ENCODE data around the gene SLC35F3. TPM values are rescaled to one million over a fixed set of nuclear protein-coding genes. Genes with fewer than 3 reads are reported as not detected.

The SLC35F3 gene
- total RNA-seq, 1 donor: not detected

DNA sequence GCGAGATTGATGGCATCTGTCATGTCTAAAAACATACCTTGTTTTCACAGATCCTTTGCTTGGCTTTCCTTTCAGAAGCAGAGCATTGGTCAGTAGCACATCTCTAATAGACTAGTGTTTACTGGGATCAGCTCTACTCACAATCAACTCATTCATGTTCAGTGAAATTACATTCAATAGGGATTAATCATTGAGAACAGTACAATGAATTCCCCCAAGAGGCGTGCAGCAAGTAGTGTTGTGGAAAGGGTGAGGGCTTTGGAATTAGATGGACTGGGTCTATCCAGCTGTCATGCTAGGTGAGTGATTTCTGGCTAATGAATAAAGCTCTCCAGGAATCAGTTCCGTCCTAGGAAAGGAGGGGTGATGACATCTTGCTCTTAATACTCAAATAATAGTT, 313.6 kb downstream of the SLC35F3 start:
- TF ChIP-seq, protein P1, sequence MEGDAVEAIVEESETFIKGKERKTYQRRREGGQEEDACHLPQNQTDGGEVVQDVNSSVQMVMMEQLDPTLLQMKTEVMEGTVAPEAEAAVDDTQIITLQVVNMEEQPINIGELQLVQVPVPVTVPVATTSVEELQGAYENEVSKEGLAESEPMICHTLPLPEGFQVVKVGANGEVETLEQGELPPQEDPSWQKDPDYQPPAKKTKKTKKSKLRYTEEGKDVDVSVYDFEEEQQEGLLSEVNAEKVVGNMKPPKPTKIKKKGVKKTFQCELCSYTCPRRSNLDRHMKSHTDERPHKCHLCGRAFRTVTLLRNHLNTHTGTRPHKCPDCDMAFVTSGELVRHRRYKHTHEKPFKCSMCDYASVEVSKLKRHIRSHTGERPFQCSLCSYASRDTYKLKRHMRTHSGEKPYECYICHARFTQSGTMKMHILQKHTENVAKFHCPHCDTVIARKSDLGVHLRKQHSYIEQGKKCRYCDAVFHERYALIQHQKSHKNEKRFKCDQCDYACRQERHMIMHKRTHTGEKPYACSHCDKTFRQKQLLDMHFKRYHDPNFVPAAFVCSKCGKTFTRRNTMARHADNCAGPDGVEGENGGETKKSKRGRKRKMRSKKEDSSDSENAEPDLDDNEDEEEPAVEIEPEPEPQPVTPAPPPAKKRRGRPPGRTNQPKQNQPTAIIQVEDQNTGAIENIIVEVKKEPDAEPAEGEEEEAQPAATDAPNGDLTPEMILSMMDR (IDR thresholded peaks at IDR 0.05; ENCODE audit: extremely low read depth, low read depth, low read length): no peak
- Histone ChIP-seq H3K27ac (ENCODE audit: low read depth, low read length) (no peak overlapping the region), H4K20me1 (ENCODE audit: insufficient read depth, low read length) (no peaks in the 10 kb centered on the region), H2AFZ (ENCODE audit: low read length) (no peak overlapping the region), H3K9me3 (ENCODE audit: low read depth, low read length) (no peaks in the 10 kb centered on the region), H3K4me3 (ENCODE audit: insufficient read depth, low read length) (no peak overlapping the region), H3K4me1 (ENCODE audit: insufficient read depth, low read length) (no peaks in the 10 kb centered on the region), H3K27me3 (ENCODE audit: insufficient read depth, low read length) (peaks cover 22% of the 10 kb centered on the region), H3K4me2 (ENCODE audit: insufficient read depth, low read length) (no peak overlapping the region), H3K79me2 (ENCODE audit: insufficient read depth, low read length) (no peaks in the 10 kb centered on the region), H3K36me3 (ENCODE audit: insufficient read depth, low read length) (no peaks in the 10 kb centered on the region)
- no peak for DNase-seq (ENCODE audit: insufficient read length, low spot score, missing footprints)

DNA sequence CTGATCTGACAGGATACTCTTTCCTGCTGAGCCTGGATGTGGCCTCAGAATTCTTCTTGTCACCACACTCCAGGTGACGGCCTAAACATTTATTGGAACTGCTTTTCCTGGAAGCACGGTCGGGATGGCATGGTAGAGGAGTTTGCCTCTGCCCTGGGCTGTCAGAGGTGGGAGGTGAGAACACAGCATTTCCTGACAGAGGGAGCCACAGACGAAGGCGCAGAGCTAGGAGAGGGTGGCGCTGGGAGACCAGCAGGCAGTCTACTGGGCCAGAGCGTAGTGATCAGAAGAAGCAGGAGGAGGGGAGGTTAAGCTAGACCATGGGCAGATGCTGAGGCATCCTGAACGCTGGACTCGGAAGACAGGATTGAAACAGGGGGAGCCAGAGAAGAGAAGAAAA, 315.2 kb downstream of the SLC35F3 start:
- TF ChIP-seq, protein P1 (IDR thresholded peaks at IDR 0.05; ENCODE audit: extremely low read depth, low read depth, low read length): no peak

DNA sequence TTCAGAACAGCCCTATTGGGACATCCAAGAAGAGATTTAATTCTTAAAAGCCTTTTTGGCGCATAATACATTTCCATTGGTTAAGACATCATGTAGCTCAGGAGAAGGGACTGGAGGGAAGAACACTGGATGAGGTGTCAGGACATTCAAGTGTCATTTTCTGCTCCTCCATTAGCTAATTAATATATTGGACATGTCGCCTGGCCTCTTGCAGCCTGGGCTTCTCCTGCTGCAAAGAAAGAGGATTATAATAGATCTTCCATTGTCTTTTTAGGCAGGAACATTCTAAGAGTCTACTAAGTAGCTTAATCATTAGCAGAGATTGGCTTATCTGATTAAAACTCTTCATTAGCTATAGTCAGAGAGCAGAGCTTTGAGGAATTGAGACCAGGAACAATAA, 317.1 kb downstream of the SLC35F3 start:
- H3K4me1 ChIP-seq (ENCODE audit: insufficient read depth, low read length): no peaks in the 10 kb centered on the region
- no peak overlapping the region for H3K4me3 ChIP-seq (ENCODE audit: insufficient read depth, low read length)
- no peak overlapping the region for H2AFZ ChIP-seq (ENCODE audit: low read length)
- H3K9me3 ChIP-seq (ENCODE audit: low read depth, low read length): no peaks in the 10 kb centered on the region
- H3K36me3 ChIP-seq (ENCODE audit: insufficient read depth, low read length): no peaks in the 10 kb centered on the region
- H3K4me2 ChIP-seq (ENCODE audit: insufficient read depth, low read length): no peak overlapping the region
- TF ChIP-seq, protein P1 (IDR thresholded peaks at IDR 0.05; ENCODE audit: extremely low read depth, low read depth, low read length): no peak
- H3K79me2 ChIP-seq (ENCODE audit: insufficient read depth, low read length): no peaks in the 10 kb centered on the region
- DNase-seq (ENCODE audit: insufficient read length, low spot score, missing footprints): no peak
- H4K20me1 ChIP-seq (ENCODE audit: insufficient read depth, low read length): no peaks in the 10 kb centered on the region
- no peak overlapping the region for H3K27ac ChIP-seq (ENCODE audit: low read depth, low read length)
- no peaks in the 10 kb centered on the region for H3K27me3 ChIP-seq (ENCODE audit: insufficient read depth, low read length)

More for the DNA sequence above, 315.2 kb downstream of the SLC35F3 start:
- no peaks in the 10 kb centered on the region for H3K79me2 ChIP-seq (ENCODE audit: insufficient read depth, low read length)
- H3K36me3 ChIP-seq (ENCODE audit: insufficient read depth, low read length): no peaks in the 10 kb centered on the region
- H3K4me2 ChIP-seq (ENCODE audit: insufficient read depth, low read length): no peak overlapping the region
- no peak for DNase-seq (ENCODE audit: insufficient read length, low spot score, missing footprints)
- no peaks in the 10 kb centered on the region for H4K20me1 ChIP-seq (ENCODE audit: insufficient read depth, low read length)
- H3K4me1 ChIP-seq (ENCODE audit: insufficient read depth, low read length): no peaks in the 10 kb centered on the region
- H3K4me3 ChIP-seq (ENCODE audit: insufficient read depth, low read length): no peak overlapping the region
- H2AFZ ChIP-seq (ENCODE audit: low read length): no peak overlapping the region
- no peak overlapping the region for H3K27ac ChIP-seq (ENCODE audit: low read depth, low read length)
- no peaks in the 10 kb centered on the region for H3K9me3 ChIP-seq (ENCODE audit: low read depth, low read length)
- peaks cover 9% of the 10 kb centered on the region for H3K27me3 ChIP-seq (ENCODE audit: insufficient read depth, low read length)

DNA sequence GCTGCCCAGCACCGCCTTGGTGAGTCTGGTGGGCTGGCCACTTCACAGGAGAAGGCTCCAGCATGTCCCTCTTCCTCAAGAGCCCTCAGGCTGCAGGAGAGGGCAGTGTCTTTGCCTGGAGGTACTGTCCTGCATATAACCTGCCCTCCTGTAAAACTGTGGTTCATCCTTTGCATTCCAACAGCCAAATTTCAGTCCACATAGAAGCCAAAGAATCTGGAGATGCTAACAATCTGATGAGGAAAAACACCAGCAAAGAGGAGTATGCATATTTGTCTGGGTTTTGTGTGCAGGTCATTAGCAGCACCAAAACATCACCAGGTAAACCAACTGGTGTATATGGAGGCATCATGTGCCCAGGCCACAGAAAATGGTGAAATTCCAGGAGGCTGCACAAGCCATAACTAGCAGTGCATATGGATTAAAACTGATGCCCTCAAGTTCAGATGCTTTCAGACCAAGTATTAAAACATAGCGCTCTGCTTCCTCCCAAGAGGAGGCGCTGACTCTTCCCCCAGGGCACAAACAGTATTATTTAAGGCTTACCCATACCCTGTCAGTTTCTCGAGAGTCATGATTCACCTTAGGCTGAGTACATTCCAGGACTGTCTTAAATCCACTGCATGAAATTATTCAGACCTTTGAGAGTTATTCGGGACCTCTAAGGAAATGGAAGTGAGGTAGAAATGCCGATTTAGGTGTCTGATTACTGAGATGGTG, 318.2 kb downstream of the SLC35F3 start:
- H3K4me1 ChIP-seq (ENCODE audit: insufficient read depth, low read length): no peaks in the 10 kb centered on the region
- TF ChIP-seq, protein P1 (IDR thresholded peaks at IDR 0.05; ENCODE audit: extremely low read depth, low read depth, low read length): no peak
- H3K9me3 ChIP-seq (ENCODE audit: low read depth, low read length): no peaks in the 10 kb centered on the region

More for the DNA sequence above, 318.2 kb downstream of the SLC35F3 start:
- Histone ChIP-seq H3K4me2 (ENCODE audit: insufficient read depth, low read length) (no peak overlapping the region), H4K20me1 (ENCODE audit: insufficient read depth, low read length) (no peaks in the 10 kb centered on the region), H2AFZ (ENCODE audit: low read length) (no peak overlapping the region), H3K36me3 (ENCODE audit: insufficient read depth, low read length) (no peaks in the 10 kb centered on the region), H3K4me3 (ENCODE audit: insufficient read depth, low read length) (no peak overlapping the region), H3K27me3 (ENCODE audit: insufficient read depth, low read length) (no peaks in the 10 kb centered on the region), H3K27ac (ENCODE audit: low read depth, low read length) (no peak overlapping the region), H3K79me2 (ENCODE audit: insufficient read depth, low read length) (no peaks in the 10 kb centered on the region)
- DNase-seq (ENCODE audit: insufficient read length, low spot score, missing footprints): no peak
